Thyroid gland (tissue), 4 donors: Measurements from ENCODE around the gene RYR2. TPM values are rescaled to one million over a fixed set of nuclear protein-coding genes. Genes with fewer than 3 reads are reported as not detected.

Experiments
- DNase-seq, 2 donors: peaks; one replicate each; pipeline ENCODE4 v3.0.0-alpha.2; 2019
- H3K27ac ChIP-seq, 3 donors: fragments of 200-600 bp; sonication (generic); 1 replicate in 2 of 3; 2 replicates in 1 of 3; pipeline ENCODE4 v1.5.1; 2016 to 2019; ENCODE audit warnings: mild to moderate bottlenecking in 1 of 3, moderate library complexity in 1 of 3
- H3K27me3 ChIP-seq: fragments of 200-600 bp; sonication (generic); one replicate; pipeline ENCODE4 v1.5.1; 2019
- H3K36me3 ChIP-seq, 2 donors: fragments of 200-600 bp; sonication (generic); one replicate each; pipeline ENCODE4 v1.5.1; 2016 to 2019
- H3K4me1 ChIP-seq, 2 donors: fragments of 200-600 bp; sonication (generic); one replicate each; pipeline ENCODE4 v1.5.1; 2017 to 2019
- H3K4me3 ChIP-seq, 3 donors: fragments of 200-600 bp; sonication (generic); replicated peaks in 1 of 3; 1 replicate in 2 of 3; 2 replicates in 1 of 3; pipeline ENCODE4 v1.5.1; 2016; ENCODE audit warnings: mild to moderate bottlenecking in 1 of 3
- H3K9me3 ChIP-seq: fragments of 200-600 bp; sonication (generic); one replicate; pipeline ENCODE4 v1.5.1; 2017
- POLR2A ChIP-seq, 2 donors: fragments of 450-650 bp; IDR thresholded peaks; one replicate each; pipeline ENCODE4 v1.6.1; 2017; ENCODE audit warnings: antibody characterized with exemption in 2 of 2, mild to moderate bottlenecking in 2 of 2, moderate library complexity in 1 of 2
- WGBS, 2 donors: methylation state at CpG; one replicate each; pipeline ENCODE4 v1.1.5; 2017; 5-methylcytosine and 5-hydroxymethylcytosine counted together
- intact Hi-C: fragments of 100-400 bp; cut with DNase I; formaldehyde crosslinking; loops from one replicate; pipeline ENCODE4 v1.15.1; 2023
- total RNA-seq, 4 donors: library from RNA; depleted of rRNA; stranded (reverse); fragments of >200 nt; gene quantifications; one replicate each; pipeline ENCODE4 v1.2.3, GENCODE V29; 2016
- TF ChIP-seq, protein P1 (sequence below), 6 experiments: fragments of 200-600 bp in 3 of 6; fragments of 450-650 bp in 3 of 6; sonication (generic) in 3 of 6; IDR thresholded peaks; one replicate each; pipeline ENCODE4 v1.5.1; 2016 to 2019; ENCODE audit warnings: antibody characterized with exemption in 6 of 6, mild to moderate bottlenecking in 2 of 6, inconsistent platforms in 1 of 6, moderate library complexity in 1 of 6

Gene RYR2
- total RNA-seq, 4 donors from 2014 or later, result 6.6 to 31.8 (median 28.2) TPM

DNA sequence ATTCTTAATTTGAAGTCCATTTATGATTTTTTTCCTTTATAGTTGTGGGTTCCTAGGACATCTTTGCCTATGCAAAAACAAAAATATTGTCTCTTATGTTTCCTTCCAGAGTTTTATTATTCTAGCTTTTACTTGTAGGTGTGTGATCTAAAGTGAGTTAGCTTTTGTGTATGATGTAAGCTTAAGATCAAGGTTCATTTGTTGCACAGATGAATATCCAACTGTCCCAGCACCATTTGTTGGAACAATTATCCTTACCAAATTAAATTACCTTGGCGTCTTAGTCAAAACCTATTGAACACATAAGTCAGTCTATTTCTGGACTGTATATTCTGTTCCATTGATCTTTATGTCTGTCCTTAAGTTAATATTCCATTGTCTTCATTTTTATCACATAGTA is 511.1 kb downstream of the RYR2 start:
- no peaks in the 10 kb centered on the region for H3K4me1 ChIP-seq
- intact Hi-C loops, result no loop called here
- DNase-seq, result no peak
- H3K36me3 ChIP-seq, result no peaks in the 10 kb centered on the region
- WGBS, 2 donors, result 92 to 98% methylated on average over 1 of the region's 1 CpG
- no peaks in the 10 kb centered on the region for H3K27me3 ChIP-seq
- TF ChIP-seq, protein P1, sequence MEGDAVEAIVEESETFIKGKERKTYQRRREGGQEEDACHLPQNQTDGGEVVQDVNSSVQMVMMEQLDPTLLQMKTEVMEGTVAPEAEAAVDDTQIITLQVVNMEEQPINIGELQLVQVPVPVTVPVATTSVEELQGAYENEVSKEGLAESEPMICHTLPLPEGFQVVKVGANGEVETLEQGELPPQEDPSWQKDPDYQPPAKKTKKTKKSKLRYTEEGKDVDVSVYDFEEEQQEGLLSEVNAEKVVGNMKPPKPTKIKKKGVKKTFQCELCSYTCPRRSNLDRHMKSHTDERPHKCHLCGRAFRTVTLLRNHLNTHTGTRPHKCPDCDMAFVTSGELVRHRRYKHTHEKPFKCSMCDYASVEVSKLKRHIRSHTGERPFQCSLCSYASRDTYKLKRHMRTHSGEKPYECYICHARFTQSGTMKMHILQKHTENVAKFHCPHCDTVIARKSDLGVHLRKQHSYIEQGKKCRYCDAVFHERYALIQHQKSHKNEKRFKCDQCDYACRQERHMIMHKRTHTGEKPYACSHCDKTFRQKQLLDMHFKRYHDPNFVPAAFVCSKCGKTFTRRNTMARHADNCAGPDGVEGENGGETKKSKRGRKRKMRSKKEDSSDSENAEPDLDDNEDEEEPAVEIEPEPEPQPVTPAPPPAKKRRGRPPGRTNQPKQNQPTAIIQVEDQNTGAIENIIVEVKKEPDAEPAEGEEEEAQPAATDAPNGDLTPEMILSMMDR (IDR thresholded peaks at IDR 0.05), result no peak
- no peak for TF ChIP-seq POLR2A (IDR thresholded peaks at IDR 0.05)
- no peak overlapping the region for H3K27ac ChIP-seq
- H3K4me3 ChIP-seq, result no peak overlapping the region
- no peaks in the 10 kb centered on the region for H3K9me3 ChIP-seq

DNA sequence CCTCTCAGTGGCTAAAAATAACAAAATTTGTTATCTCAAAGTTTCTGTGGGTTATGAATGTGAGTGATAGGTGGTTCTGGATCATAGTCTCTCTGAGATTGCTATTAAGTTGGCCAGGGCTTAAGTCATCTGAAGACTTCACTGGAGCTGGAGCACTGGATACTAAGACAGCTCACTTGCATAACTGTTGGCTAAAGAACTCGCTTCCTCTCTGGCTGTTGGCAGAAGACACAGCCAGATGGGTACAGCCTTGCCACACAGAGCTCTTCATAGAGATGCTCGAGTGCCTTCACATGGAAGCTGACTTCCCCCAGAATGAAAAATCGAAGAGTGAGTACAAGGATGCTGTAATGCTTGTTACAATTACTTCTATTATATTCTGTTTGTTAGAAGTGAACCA is 514.9 kb downstream of the RYR2 start:
- Histone ChIP-seq H3K4me3 (no peak overlapping the region), H3K9me3 (no peaks in the 10 kb centered on the region), H3K27ac (no peak overlapping the region), H3K4me1 (no peaks in the 10 kb centered on the region), H3K27me3 (no peaks in the 10 kb centered on the region), H3K36me3 (no peaks in the 10 kb centered on the region)
- TF ChIP-seq, protein P1 (IDR thresholded peaks at IDR 0.05), result no peak
- TF ChIP-seq POLR2A (IDR thresholded peaks at IDR 0.05), result no peak
- 80 to 82% methylated on average over 3 of the region's 3 CpGs for WGBS, 2 donors
- DNase-seq, result no peak
- intact Hi-C loops, result no loop called here

GRCh38 chr1:237562242-237562823 is 520.3 kb downstream of the RYR2 start:
- TF ChIP-seq POLR2A (IDR thresholded peaks at IDR 0.05), result no peak
- TF ChIP-seq, protein P1 (IDR thresholded peaks at IDR 0.05), result peak; percentile 19 to 65 (median 48)
- DNase-seq, result no peak
- 67 to 70% methylated on average over 4 of the region's 4 CpGs for WGBS, 2 donors
- intact Hi-C loops, result loop anchor here (10.0 kb wide), 2 partner anchors 528 to 1458 kb away; no protein-coding TSS in a partner anchor
- no peak overlapping the region for H3K27ac ChIP-seq
- no peaks in the 10 kb centered on the region for H3K4me1 ChIP-seq
- H3K4me3 ChIP-seq, result no peak overlapping the region
- no peaks in the 10 kb centered on the region for H3K9me3 ChIP-seq
- H3K36me3 ChIP-seq, result no peaks in the 10 kb centered on the region
- H3K27me3 ChIP-seq, result no peaks in the 10 kb centered on the region

- Histone ChIP-seq H3K27me3 (no peaks in the 10 kb centered on the region), H3K27ac (no peak overlapping the region), H3K4me3 (no peak overlapping the region), H3K9me3 (no peaks in the 10 kb centered on the region), H3K4me1 (peaks cover 0 to 3% of the 10 kb centered on the region in 2 donors), H3K36me3 (no peaks in the 10 kb centered on the region)
- 49 to 52% methylated on average over 7 of the region's 7 CpGs for WGBS, 2 donors
- TF ChIP-seq, protein P1 (IDR thresholded peaks at IDR 0.05), result no peak
- TF ChIP-seq POLR2A (IDR thresholded peaks at IDR 0.05), result no peak
- no peak for DNase-seq
- intact Hi-C loops, result loop anchor here (10.0 kb wide), 2 partner anchors 530 to 1460 kb away; no protein-coding TSS in a partner anchor
Measured at GRCh38 chr1:237565236-237565635, 523.3 kb downstream of the RYR2 start.

DNA sequence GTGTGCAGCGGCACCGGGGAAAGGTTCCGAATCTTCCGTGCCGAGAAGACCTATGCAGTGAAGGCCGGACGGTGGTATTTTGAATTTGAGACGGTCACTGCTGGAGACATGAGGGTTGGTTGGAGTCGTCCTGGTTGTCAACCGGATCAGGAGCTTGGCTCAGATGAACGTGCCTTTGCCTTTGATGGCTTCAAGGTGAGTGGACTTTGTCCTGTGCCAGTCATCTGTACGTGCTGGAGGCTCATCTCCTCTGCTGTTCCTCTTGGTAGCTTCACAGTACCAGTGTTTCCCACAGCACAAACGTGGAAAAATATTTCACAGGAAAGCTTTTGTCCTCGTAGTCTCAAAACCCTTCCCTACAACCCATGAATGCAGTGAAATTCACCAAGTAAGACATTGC is 524.6 kb downstream of the RYR2 start:
- no peak for TF ChIP-seq POLR2A (IDR thresholded peaks at IDR 0.05)
- TF ChIP-seq, protein P1 (IDR thresholded peaks at IDR 0.05), result no peak
- Histone ChIP-seq H3K4me3 (no peak overlapping the region), H3K4me1 (peaks cover 0 to 3% of the 10 kb centered on the region in 2 donors), H3K27me3 (no peaks in the 10 kb centered on the region), H3K36me3 (no peaks in the 10 kb centered on the region), H3K27ac (no peak overlapping the region), H3K9me3 (no peaks in the 10 kb centered on the region)
- WGBS, 2 donors, result 93% methylated on average over 13 to 14 of the region's 14 CpGs
- no peak for DNase-seq
- intact Hi-C loops, result loop anchor here (10.0 kb wide), 2 partner anchors 532 to 1462 kb away; no protein-coding TSS in a partner anchor
